Urinary bladder (tissue), 4 donors: ENCODE measurements around the gene EN2. TPM values are rescaled to one million over a fixed set of nuclear protein-coding genes. Genes with fewer than 3 reads are reported as not detected.

ENCODE experiments used
- DNase-seq: peaks from one replicate; pipeline ENCODE4 v3.0.0-alpha.2; 2015; ENCODE audit errors: extremely low spot score
- H3K27ac ChIP-seq: one replicate; pipeline ENCODE4 v1.5.1; 2013; ENCODE audit warnings: low read depth, mild to moderate bottlenecking, moderate library complexity
- H3K36me3 ChIP-seq: one replicate; pipeline ENCODE4 v1.6.1; 2013; ENCODE audit warnings: mild to moderate bottlenecking, moderate library complexity; ENCODE audit not compliant: insufficient read depth
- H3K4me1 ChIP-seq: one replicate; pipeline ENCODE4 v1.6.1; 2013; ENCODE audit warnings: mild to moderate bottlenecking, moderate library complexity; ENCODE audit not compliant: insufficient read depth
- H3K4me3 ChIP-seq: one replicate; pipeline ENCODE4 v1.5.1; 2013; ENCODE audit warnings: low read depth, low read length
- WGBS: extraction: QIAGEN DNeasy Blood & Tissue Kit; methylation state at CpG from one replicate; pipeline ENCODE4 v1.1.7; 2013; 5-methylcytosine and 5-hydroxymethylcytosine counted together
- polyA plus RNA-seq: library from polyadenylated mRNA; stranded (reverse); fragments of 200-250 nt; gene quantifications from one replicate; pipeline ENCODE4 v1.2.3, GENCODE V29; 2013
- total RNA-seq: library from RNA; depleted of rRNA; stranded (reverse); fragments of >200 nt; gene quantifications from one replicate; pipeline ENCODE4 v1.2.3, GENCODE V29; 2014
- donor health status: healthy with polysubstance abuse.
- donor health status: healthy.

The EN2 gene
- total and polyA plus RNA-seq, 2 donors: 0.06 TPM; not detected in 1

DNA sequence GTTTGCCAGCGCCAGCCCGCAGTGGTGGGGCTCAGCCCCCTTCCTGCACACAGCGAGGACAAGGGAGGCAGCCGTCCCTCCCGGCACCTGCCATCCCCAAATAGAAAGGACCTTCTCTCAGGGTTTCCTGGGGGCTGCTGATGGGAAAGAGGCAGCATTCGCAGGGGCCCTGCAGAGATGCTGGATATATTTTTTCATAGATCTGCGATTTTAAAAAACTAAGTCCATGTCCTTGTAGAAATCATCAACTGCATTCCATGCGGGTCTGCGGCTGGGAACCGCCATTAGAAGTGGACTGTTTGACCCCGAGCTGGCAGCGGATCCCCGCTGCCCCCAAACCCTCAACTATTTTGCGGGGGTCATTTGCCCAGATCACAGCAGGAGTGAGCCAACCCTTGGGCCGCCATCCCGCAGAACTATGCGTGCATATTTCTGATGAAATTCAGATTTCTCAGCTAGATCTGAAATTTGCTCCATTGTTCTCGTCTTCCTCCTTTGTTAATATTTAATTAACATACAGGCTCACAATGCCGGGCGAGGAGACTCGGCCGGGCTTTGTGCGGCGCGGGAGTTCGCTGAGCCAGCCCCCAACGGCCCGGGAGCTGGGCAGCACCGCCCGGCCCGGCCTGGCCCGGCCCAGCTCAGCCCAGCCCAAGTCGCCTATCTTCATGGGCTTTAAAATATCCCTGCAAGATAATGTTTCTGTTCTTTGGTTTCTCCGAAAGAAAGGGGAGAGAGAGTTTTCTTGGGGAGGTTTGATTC lies 2.0 kb downstream of the EN2 start:
- DNase-seq: no peak
- Histone ChIP-seq H3K36me3 (no peaks in the 10 kb centered on the region), H3K27ac (no peak overlapping the region), H3K4me3 (no peak overlapping the region), H3K4me1 (peaks cover 3% of the 10 kb centered on the region)
- WGBS: 5% methylated on average over 34 of the region's 34 CpGs

- Histone ChIP-seq H3K4me1 (peaks cover 3% of the 10 kb centered on the region), H3K27ac (no peak overlapping the region), H3K4me3 (no peak overlapping the region), H3K36me3 (no peaks in the 10 kb centered on the region)
- no peak for DNase-seq
- 9% methylated on average over 8 of the region's 8 CpGs for WGBS
These were observed 3.1 kb downstream of the EN2 start for GRCh38 chr7:155460926-155461613.

GRCh38 chr7:155461631-155462030 lies 3.7 kb downstream of the EN2 start:
- Histone ChIP-seq H3K27ac (no peak overlapping the region), H3K4me1 (peaks cover 3% of the 10 kb centered on the region), H3K4me3 (no peak overlapping the region), H3K36me3 (no peaks in the 10 kb centered on the region)
- DNase-seq: no peak
- WGBS: 24% methylated on average over 3 of the region's 3 CpGs

DNA sequence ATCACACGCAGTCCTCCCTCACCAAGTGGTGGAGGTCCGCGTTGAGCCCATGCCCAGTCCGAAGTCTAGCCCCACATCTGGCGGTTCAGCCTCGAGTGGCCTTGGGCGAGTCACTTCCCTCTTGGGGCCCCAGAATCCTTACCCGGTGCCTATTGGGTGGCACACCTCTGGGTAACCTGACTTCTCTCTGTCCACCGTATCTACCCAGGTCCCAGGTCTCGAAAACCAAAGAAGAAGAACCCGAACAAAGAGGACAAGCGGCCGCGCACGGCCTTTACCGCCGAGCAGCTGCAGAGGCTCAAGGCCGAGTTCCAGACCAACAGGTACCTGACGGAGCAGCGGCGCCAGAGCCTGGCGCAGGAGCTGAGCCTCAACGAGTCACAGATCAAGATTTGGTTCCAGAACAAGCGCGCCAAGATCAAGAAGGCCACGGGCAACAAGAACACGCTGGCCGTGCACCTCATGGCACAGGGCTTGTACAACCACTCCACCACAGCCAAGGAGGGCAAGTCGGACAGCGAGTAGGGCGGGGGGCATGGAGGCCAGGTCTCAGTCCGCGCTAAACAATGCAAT lies 4.3 kb downstream of the EN2 start:
- H3K4me1 ChIP-seq: peaks cover 3% of the 10 kb centered on the region
- WGBS: 8% methylated on average over 33 of the region's 33 CpGs
- DNase-seq: no peak
- H3K4me3 ChIP-seq: no peak overlapping the region
- no peak overlapping the region for H3K27ac ChIP-seq
- no peaks in the 10 kb centered on the region for H3K36me3 ChIP-seq

- no peak for DNase-seq
- WGBS: 10% methylated on average over 15 of the region's 15 CpGs
- Histone ChIP-seq H3K4me1 (peaks cover 3% of the 10 kb centered on the region), H3K36me3 (no peaks in the 10 kb centered on the region), H3K27ac (no peak overlapping the region), H3K4me3 (no peak overlapping the region)
These were observed 5.3 kb downstream of the EN2 start for GRCh38 chr7:155463114-155463811.

DNA sequence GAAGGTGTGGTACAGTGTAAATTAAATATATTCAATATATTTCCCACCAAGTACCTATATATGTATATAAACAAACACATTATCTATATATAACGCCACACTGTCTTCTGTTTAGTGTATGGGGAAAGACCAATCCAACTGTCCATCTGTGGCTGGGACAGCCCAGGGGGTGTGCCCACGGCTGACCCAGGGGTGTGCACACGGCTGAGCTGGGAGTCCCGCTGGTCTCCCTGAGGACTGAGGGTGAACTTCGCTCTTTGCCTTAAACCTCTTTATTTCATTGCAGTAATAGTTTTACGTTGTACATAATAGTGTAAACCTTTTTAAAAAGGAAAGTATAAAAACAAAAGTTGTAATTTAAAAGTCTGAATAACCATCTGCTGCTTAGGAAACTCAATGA lies 6.3 kb downstream of the EN2 start:
- Histone ChIP-seq H3K4me3 (no peak overlapping the region), H3K36me3 (no peaks in the 10 kb centered on the region), H3K4me1 (peaks cover 3% of the 10 kb centered on the region), H3K27ac (no peak overlapping the region)
- no peak for DNase-seq
- 10% methylated on average over 6 of the region's 6 CpGs for WGBS

GRCh38 chr7:155464948-155465739 lies 7.2 kb downstream of the EN2 start:
- no peak for DNase-seq

GRCh38 chr7:155465761-155466141 lies 7.8 kb downstream of the EN2 start:
- Histone ChIP-seq H3K36me3 (no peaks in the 10 kb centered on the region), H3K4me1 (peaks cover 3% of the 10 kb centered on the region), H3K4me3 (no peak overlapping the region), H3K27ac (no peak overlapping the region)
- 12% methylated on average over 9 of the region's 9 CpGs for WGBS
- no peak for DNase-seq

More at GRCh38 chr7:155464948-155465739, 7.2 kb downstream of the EN2 start:
- Histone ChIP-seq H3K27ac (no peak overlapping the region), H3K4me3 (no peak overlapping the region), H3K36me3 (no peaks in the 10 kb centered on the region), H3K4me1 (peaks cover 3% of the 10 kb centered on the region)
- WGBS: 6% methylated on average over 33 of the region's 33 CpGs

DNA sequence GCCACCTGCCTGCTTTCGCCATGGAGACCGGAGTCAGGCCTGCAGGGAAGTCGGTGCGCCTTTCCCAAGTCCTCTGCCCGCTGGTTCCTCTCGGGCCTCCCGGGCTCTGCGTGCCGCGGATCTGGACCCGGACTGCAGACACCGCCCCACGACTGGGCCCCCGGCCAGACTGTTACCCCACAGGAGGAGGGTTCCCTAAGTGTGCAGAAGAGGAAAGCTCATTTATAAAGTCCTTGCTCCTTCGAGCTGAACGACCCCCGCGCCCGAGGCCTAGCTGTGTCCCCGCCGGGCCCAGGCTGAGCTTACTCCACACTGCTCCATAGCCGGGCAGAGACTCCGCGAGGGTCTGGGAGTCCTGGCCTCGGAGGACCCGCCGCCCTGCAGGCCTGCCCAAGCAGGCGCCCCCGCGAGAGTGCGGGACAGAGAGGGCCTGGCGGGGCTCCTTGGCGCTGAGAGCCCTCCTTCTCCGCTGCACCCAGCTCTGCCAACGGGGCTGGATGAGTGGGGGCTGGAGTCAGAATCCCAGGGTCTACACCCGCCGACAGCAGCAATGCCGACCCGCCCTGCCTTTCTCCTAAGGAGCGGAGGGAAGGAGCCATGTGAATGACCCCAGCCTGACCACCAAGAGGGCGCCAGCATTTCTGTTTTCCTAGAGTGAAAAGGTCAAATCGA lies 8.3 kb downstream of the EN2 start:
- Histone ChIP-seq H3K4me1 (peaks cover 3% of the 10 kb centered on the region), H3K4me3 (no peak overlapping the region), H3K36me3 (no peaks in the 10 kb centered on the region), H3K27ac (no peak overlapping the region)
- 4% methylated on average over 42 of the region's 42 CpGs for WGBS
- no peak for DNase-seq

DNA sequence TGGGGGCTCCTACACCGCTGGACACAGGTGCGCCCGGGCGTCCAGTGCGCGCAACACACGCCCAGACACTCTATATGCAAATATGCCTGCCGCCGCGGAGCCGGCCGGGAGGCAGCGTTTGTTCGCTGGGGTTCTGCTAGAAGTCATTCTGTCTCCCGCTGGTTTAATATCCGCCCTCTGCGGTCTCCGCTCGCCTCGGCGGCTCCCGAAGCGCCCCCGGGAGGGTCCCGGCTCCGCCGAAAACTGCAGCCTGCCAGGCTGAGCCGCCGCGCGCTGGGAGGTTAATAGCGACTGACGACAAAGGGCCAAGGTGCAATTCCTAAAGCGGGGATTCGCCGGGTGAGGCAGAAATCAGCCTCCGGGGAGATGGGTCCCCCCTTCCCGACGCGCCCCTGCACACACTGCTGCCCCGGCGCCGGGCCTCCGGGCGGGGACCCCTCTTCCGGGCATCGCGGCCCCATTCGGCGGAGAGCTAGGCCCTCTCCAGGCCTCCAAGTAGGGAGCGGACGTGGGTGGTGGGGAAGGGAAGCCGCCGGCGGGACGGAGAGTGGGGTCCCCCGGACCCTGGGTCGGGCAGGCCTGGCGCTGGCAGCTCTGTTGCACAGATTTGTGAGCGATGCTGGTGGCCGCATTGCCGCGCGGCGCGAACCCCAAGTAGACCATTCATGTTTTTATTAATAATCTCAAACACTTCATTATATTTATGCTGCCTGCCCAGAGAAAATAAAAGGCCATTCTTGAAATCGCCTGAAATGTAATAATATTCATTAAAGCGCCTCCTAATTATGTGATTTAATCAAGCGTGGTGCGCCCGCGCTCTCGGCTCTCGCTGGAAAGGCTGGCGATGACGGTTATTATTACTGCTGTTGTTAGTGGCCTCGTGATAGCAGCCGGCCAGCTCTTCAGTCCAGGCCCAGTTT lies 9.1 kb downstream of the EN2 start:
- Histone ChIP-seq H3K27ac (no peak overlapping the region), H3K4me3 (no peak overlapping the region), H3K4me1 (peaks cover 3% of the 10 kb centered on the region), H3K36me3 (no peaks in the 10 kb centered on the region)
- WGBS: 3% methylated on average over 78 of the region's 78 CpGs
- DNase-seq: no peak

- no peak overlapping the region for H3K27ac ChIP-seq
- H3K36me3 ChIP-seq: no peaks in the 10 kb centered on the region
- peak overlapping the region; percentile 7 for H3K4me3 ChIP-seq
- WGBS: under 1% methylated on average over 70 of the region's 70 CpGs
- no peak for DNase-seq
- H3K4me1 ChIP-seq: peaks cover 3% of the 10 kb centered on the region
These were observed 10.2 kb downstream of the EN2 start for GRCh38 chr7:155467846-155468784.
